IgD-negative memory B cell (primary cell): ENCODE results near the gene SLF1. TPM values are rescaled to one million over a fixed set of nuclear protein-coding genes. Genes with fewer than 3 reads are reported as not detected.
A peak's percentile ranks its signal among the peaks of the same experiment; 100 is the strongest.
"Not testable (repeated sequence)": the region's sequence is repeated elsewhere in the genome, so short reads cannot be mapped to it uniquely, and the experiment has no call there.

ENCODE experiments used
- H3K27ac Mint-ChIP-seq, 3 donors: one replicate each; pipeline ENCODE4 v1.8.0; 2020 to 2022; ENCODE audit warnings: mild to moderate bottlenecking in 3 of 3, mixed read lengths in 3 of 3, moderate library complexity in 1 of 3
- H3K27me3 Mint-ChIP-seq: one replicate; pipeline ENCODE4 v1.8.0; 2021; ENCODE audit warnings: mixed read lengths
- H3K36me3 Mint-ChIP-seq: one replicate; pipeline ENCODE4 v1.8.0; 2020; ENCODE audit warnings: mild to moderate bottlenecking, mixed read lengths
- H3K4me1 Mint-ChIP-seq, 3 donors: one replicate each; pipeline ENCODE4 v1.8.0; 2020 to 2022; ENCODE audit warnings: mixed read lengths in 3 of 3, mild to moderate bottlenecking in 1 of 3
- H3K4me3 Mint-ChIP-seq, 4 donors: one replicate each; pipeline ENCODE4 v1.8.0; 2020 to 2022; ENCODE audit warnings: mild to moderate bottlenecking in 4 of 4, mixed read lengths in 4 of 4, moderate library complexity in 3 of 4
- H3K9me3 Mint-ChIP-seq, 3 donors: one replicate each; pipeline ENCODE4 v1.8.0; 2020 to 2021; ENCODE audit warnings: mixed read lengths in 3 of 3, mild to moderate bottlenecking in 1 of 3
- polyA plus RNA-seq: library from polyadenylated mRNA; unstranded; fragments of 300-500 nt; fragmentation: Illumina TruSeq; gene quantifications from one replicate; pipeline ENCODE4 v1.2.3, GENCODE V29; 2021

The SLF1 gene
- 3.9 TPM for polyA plus RNA-seq

GRCh38 chr5:94618493-94619328, at the start of gene SLF1, which contains the start of gene KIAA0825:
Gene SLF1, plus strand, starts transcription at chr5:94618669. Its CDS starts 10,142 bp downstream, at chr5:94628811.
Gene KIAA0825, minus strand, starts transcription at chr5:94618604. Its CDS starts 81,478 bp downstream, at chr5:94537126.
- H3K4me1 Mint-ChIP-seq, result peaks cover 15 to 34% (median 23%) of the 10 kb centered on the region in 3 donors
- H3K4me3 Mint-ChIP-seq, result peak within 1 kb of the TSS; percentile 97 to 99 (median 98)
- H3K36me3 Mint-ChIP-seq, result no peaks in the 10 kb centered on the region
- H3K27me3 Mint-ChIP-seq, result no peaks in the 10 kb centered on the region
- no peaks in the 10 kb centered on the region for H3K9me3 Mint-ChIP-seq
- peak within 1 kb of the TSS; percentile 69 to 89 (median 81) for H3K27ac Mint-ChIP-seq

DNA sequence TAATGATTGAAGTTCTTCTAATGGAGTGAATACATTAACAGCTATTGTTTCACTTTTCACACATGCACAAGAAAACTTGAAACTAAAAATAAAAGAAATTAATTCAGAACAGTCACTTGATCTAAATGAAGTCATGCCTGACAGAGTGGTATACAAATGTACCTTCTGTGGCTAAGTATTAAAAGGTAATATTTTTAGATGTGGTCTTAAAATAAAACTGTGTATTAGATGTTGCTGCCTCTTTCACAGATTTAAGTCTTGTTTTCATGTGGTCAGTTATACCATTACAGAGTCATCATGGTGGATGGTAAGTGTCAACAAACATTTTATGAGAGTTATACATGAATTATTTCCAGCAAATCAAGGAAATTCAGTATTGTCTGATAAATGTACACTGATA, 47.1 kb upstream of the SLF1 start:
- Mint-ChIP-seq H3K4me1 (peaks cover 0 to 1% (median 0%) of the 10 kb centered on the region in 3 donors), H3K36me3 (peaks cover 7% of the 10 kb centered on the region), H3K27ac (no peak overlapping the region), H3K4me3 (no peak overlapping the region), H3K9me3 (no peaks in the 10 kb centered on the region), H3K27me3 (no peaks in the 10 kb centered on the region)

- H3K9me3 Mint-ChIP-seq, H3K27me3 Mint-ChIP-seq, H3K4me3 Mint-ChIP-seq, H3K27ac Mint-ChIP-seq, H3K36me3 Mint-ChIP-seq: not testable (repeated sequence)
- H3K4me1 Mint-ChIP-seq, result peaks cover 9 to 15% (median 13%) of the 10 kb centered on the region in 3 donors
These were observed 45.1 kb upstream of the SLF1 start for GRCh38 chr5:94573349-94573748.

DNA sequence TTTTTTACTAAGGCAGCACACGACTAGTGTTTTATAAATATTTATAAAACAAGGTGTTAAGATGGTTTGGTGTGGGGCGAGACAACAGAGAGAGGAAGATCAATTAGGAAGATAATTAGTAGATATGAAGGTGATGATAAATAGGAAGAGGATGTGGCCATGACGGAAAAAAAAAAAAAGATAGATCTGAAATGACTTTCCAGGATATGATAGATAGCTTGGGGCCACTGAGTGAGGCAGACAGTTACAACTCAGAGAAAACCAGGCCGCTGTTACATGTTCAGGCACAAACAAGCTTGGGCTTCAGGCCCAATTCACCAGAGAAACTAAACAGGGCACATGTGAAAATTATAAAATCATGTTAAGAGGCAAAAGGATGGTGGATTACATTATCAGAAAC, 43.3 kb upstream of the SLF1 start:
- Mint-ChIP-seq H3K9me3 (no peaks in the 10 kb centered on the region), H3K27ac (no peak overlapping the region), H3K4me3 (no peak overlapping the region), H3K4me1 (peaks cover 17 to 25% (median 21%) of the 10 kb centered on the region in 3 donors), H3K36me3 (peaks cover 10% of the 10 kb centered on the region), H3K27me3 (peaks cover 5% of the 10 kb centered on the region)

GRCh38 chr5:94577466-94578245, 40.8 kb upstream of the SLF1 start:
- Mint-ChIP-seq H3K27ac (no peak overlapping the region), H3K4me1 (peaks cover 16 to 25% (median 21%) of the 10 kb centered on the region in 3 donors), H3K4me3 (peak overlapping the region in 2 of 4 donors; percentile 45 to 60), H3K36me3 (peaks cover 10% of the 10 kb centered on the region), H3K27me3 (peaks cover 5% of the 10 kb centered on the region), H3K9me3 (no peaks in the 10 kb centered on the region)

- Mint-ChIP-seq H3K4me1 (no peaks in the 10 kb centered on the region), H3K27me3 (no peaks in the 10 kb centered on the region), H3K9me3 (peaks cover 0 to 2% (median 0%) of the 10 kb centered on the region in 3 donors), H3K27ac (no peak overlapping the region), H3K4me3 (no peak overlapping the region), H3K36me3 (peaks cover 5% of the 10 kb centered on the region)
These were observed 23.1 kb upstream of the SLF1 start for GRCh38 chr5:94595281-94595840.

DNA sequence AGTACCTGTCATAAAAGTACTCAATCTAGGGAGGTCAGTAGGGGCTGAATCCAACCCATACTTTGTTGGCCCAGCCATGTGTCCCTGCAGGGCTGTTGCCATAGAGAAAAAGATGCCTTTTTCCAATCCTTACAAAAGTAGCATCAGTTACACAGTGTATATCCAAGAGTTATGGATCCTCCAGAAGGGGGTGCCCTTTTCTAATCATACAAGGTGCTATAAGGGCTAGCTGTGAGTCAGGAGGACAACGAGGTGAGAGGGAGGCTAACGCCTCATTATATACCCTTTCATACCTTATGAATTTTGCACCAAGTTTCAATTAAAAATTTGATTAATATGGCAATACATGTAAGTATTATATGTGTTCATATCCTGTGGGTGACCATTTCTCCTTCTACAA, 4.9 kb upstream of the SLF1 start:
- H3K36me3 Mint-ChIP-seq, result no peaks in the 10 kb centered on the region
- H3K9me3 Mint-ChIP-seq, result no peaks in the 10 kb centered on the region
- peaks cover 8 to 10% (median 9%) of the 10 kb centered on the region in 3 donors for H3K4me1 Mint-ChIP-seq
- H3K4me3 Mint-ChIP-seq, result no peak overlapping the region
- no peak overlapping the region for H3K27ac Mint-ChIP-seq
- no peaks in the 10 kb centered on the region for H3K27me3 Mint-ChIP-seq

DNA sequence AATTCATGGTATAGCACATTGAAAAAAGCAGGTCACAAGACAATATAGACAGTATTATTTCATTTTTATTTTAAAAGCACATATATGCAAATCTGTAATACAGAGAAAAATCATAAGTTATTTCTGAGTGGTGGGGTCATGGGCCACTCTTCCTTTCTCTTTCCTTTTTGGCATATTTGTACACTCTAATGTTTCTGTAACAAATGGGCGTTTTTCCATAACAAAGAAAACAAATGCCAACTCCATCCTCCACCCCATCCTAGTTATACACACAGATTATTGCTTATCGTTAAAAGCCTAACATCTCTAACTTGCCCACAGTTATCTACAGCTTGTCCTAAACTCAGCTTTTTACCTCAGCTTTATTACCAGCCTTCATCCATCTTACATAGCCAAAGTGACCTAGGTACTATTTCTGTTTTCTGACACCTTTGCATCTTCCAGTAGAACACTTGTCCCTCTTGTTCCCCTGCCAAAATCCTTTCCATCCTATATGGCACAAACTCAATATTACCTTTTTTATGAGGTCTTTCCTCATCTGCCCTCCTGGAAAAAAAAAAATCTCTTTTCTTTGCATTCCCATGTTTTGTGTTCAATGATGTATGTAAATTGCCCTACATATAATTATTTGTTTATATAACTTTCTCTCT, 4.2 kb upstream of the SLF1 start:
- Mint-ChIP-seq H3K27ac (no peak overlapping the region), H3K27me3 (no peaks in the 10 kb centered on the region), H3K4me1 (peaks cover 11 to 14% (median 11%) of the 10 kb centered on the region in 3 donors), H3K9me3 (no peaks in the 10 kb centered on the region), H3K4me3 (no peak overlapping the region), H3K36me3 (no peaks in the 10 kb centered on the region)

GRCh38 chr5:94615862-94616261, 2.6 kb upstream of the SLF1 start:
- Mint-ChIP-seq H3K4me1 (peaks cover 15 to 20% (median 17%) of the 10 kb centered on the region in 3 donors), H3K9me3 (no peaks in the 10 kb centered on the region), H3K27me3 (no peaks in the 10 kb centered on the region), H3K27ac (no peak overlapping the region), H3K4me3 (peak overlapping the region in 1 of 4 donors; percentile 27), H3K36me3 (no peaks in the 10 kb centered on the region)

- no peaks in the 10 kb centered on the region for H3K27me3 Mint-ChIP-seq
- no peaks in the 10 kb centered on the region for H3K36me3 Mint-ChIP-seq
- peak overlapping the region; percentile 97 to 99 (median 98) for H3K4me3 Mint-ChIP-seq
- H3K27ac Mint-ChIP-seq, result peak overlapping the region; percentile 66 to 71 (median 69)
- H3K4me1 Mint-ChIP-seq, result peaks cover 15 to 34% (median 20%) of the 10 kb centered on the region in 3 donors
- no peaks in the 10 kb centered on the region for H3K9me3 Mint-ChIP-seq
These were observed 408 bp upstream of the SLF1 start for GRCh38 chr5:94618029-94618492.

- Mint-ChIP-seq H3K27ac (peak overlapping the region in 1 of 3 donors; percentile 59), H3K4me1 (peaks cover 18 to 34% (median 23%) of the 10 kb centered on the region in 3 donors)
These were observed 1.8 kb downstream of the SLF1 start for GRCh38 chr5:94620256-94620655.

GRCh38 chr5:94621763-94622162, 3.3 kb downstream of the SLF1 start:
- Mint-ChIP-seq H3K36me3 (no peaks in the 10 kb centered on the region), H3K9me3 (no peaks in the 10 kb centered on the region), H3K4me1 (peaks cover 20 to 38% (median 23%) of the 10 kb centered on the region in 3 donors), H3K4me3 (peak overlapping the region in 1 of 4 donors; percentile 90), H3K27me3 (no peaks in the 10 kb centered on the region), H3K27ac (no peak overlapping the region)

More at GRCh38 chr5:94620256-94620655, 1.8 kb downstream of the SLF1 start:
- H3K27me3 Mint-ChIP-seq, result no peaks in the 10 kb centered on the region
- peak overlapping the region in 2 of 4 donors; percentile 97 to 98 for H3K4me3 Mint-ChIP-seq
- no peaks in the 10 kb centered on the region for H3K36me3 Mint-ChIP-seq
- H3K9me3 Mint-ChIP-seq, result no peaks in the 10 kb centered on the region

DNA sequence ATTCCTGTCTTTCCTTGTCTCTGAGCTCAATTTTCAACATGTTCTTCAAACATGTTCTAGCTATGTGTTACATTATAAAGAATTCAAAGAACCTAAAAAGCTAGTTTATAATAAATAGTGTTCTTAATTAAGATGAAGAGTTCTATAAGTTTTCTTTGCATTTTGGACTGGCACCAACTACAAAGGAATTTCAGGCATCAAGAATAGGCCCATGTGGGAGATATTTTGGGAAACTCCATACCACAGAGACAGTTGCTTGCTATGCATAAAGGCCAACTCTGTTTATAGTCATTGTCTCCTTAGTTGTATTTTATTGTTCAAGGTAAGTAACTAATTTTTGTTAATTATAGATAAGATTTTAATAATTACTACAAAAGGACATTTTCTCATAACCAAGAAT, 4.5 kb downstream of the SLF1 start:
- no peaks in the 10 kb centered on the region for H3K27me3 Mint-ChIP-seq
- H3K36me3 Mint-ChIP-seq, result no peaks in the 10 kb centered on the region
- H3K4me3 Mint-ChIP-seq, result peak overlapping the region in 1 of 4 donors; percentile 67
- H3K9me3 Mint-ChIP-seq, result no peaks in the 10 kb centered on the region
- H3K4me1 Mint-ChIP-seq, result peaks cover 12 to 31% (median 18%) of the 10 kb centered on the region in 3 donors
- H3K27ac Mint-ChIP-seq, result no peak overlapping the region

DNA sequence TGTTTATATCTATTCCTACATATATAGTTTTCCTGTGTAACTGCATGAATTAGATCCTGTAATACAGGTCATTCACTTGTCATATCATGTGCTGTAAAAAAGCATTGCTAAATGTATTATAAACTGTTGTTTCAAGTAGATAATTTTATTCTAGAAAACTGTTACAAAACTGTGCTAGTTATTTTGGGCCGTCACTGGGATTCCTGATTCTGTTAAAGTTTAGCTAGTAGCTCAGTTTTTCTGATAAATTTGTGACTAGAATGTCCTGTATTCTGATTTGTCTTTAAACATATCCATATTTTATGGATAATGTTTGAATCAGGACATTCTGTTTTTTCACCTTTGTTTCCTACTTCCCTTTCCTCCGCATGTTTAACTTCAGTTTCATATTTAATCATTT, 5.4 kb downstream of the SLF1 start:
- Mint-ChIP-seq H3K27ac (no peak overlapping the region), H3K27me3 (no peaks in the 10 kb centered on the region), H3K9me3 (no peaks in the 10 kb centered on the region), H3K4me1 (peaks cover 12 to 28% (median 15%) of the 10 kb centered on the region in 3 donors), H3K36me3 (no peaks in the 10 kb centered on the region), H3K4me3 (no peak overlapping the region)
